Measurements from ENCODE around the gene TNFAIP8. TPM values are rescaled to one million over a fixed set of nuclear protein-coding genes. Genes with fewer than 3 reads are reported as not detected.

The TNFAIP8 gene
- total and polyA plus RNA-seq, 2 experiments from 2014 or later = 18.3 to 37.6 TPM

GRCh38 chr5:119328753-119329602, 26.8 kb upstream of the TNFAIP8 start:
- Histone ChIP-seq H3K4me1 (ENCODE audit: insufficient read depth) (peaks cover 34% of the 10 kb centered on the region), H3K9me3 (ENCODE audit: low read depth) (no peaks in the 10 kb centered on the region), H3K9me2 (replicated peaks; ENCODE audit: insufficient read depth) (no peaks in the 10 kb centered on the region), H3K4me3 (no peak overlapping the region), H4K20me1 (ENCODE audit: insufficient read depth, poor library complexity, severe bottlenecking) (no peaks in the 10 kb centered on the region), H3K36me3 (replicated peaks; ENCODE audit: insufficient read depth, low read depth) (no peaks in the 10 kb centered on the region), H3K27me3 (no peaks in the 10 kb centered on the region), H2AFZ (no peak overlapping the region), H3K79me2 (peaks cover 17% of the 10 kb centered on the region), H3K27ac (peak overlapping the region; percentile 66), H3K4me2 (peak overlapping the region; percentile 10)
- WGBS (ENCODE audit: low lambda C conversion rate, missing lambda C conversion rate) = 62% methylated on average over 10 of the region's 10 CpGs
- peak; percentile 41 for DNase-seq (ENCODE audit: low spot score)
- TF ChIP-seq EZH2phosphoT487 (IDR thresholded peaks at IDR 0.05; ENCODE audit: low read depth, severe bottlenecking, unreplicated experiment) (no peak), EZH2 (IDR thresholded peaks at IDR 0.05; ENCODE audit: borderline replicate concordance) (no peak), CTCF (IDR thresholded peaks at IDR 0.05; ENCODE audit: poor library complexity) (no peak)

- Histone ChIP-seq H3K9me2 (replicated peaks; ENCODE audit: insufficient read depth) (no peaks in the 10 kb centered on the region), H3K27me3 (no peaks in the 10 kb centered on the region), H3K36me3 (replicated peaks; ENCODE audit: insufficient read depth, low read depth) (no peaks in the 10 kb centered on the region), H3K4me3 (no peak overlapping the region), H3K4me2 (peak overlapping the region; percentile 10), H2AFZ (no peak overlapping the region), H3K9me3 (ENCODE audit: low read depth) (no peaks in the 10 kb centered on the region), H3K27ac (peak overlapping the region; percentile 65), H3K79me2 (peaks cover 18% of the 10 kb centered on the region), H4K20me1 (ENCODE audit: insufficient read depth, poor library complexity, severe bottlenecking) (no peaks in the 10 kb centered on the region), H3K4me1 (ENCODE audit: insufficient read depth) (peaks cover 34% of the 10 kb centered on the region)
- WGBS (ENCODE audit: low lambda C conversion rate, missing lambda C conversion rate) = 75% methylated on average over 6 of the region's 6 CpGs
- peak; percentile 31 for DNase-seq (ENCODE audit: low spot score)
- TF ChIP-seq CTCF (IDR thresholded peaks at IDR 0.05; ENCODE audit: poor library complexity) (no peak), EZH2phosphoT487 (IDR thresholded peaks at IDR 0.05; ENCODE audit: low read depth, severe bottlenecking, unreplicated experiment) (no peak), EZH2 (IDR thresholded peaks at IDR 0.05; ENCODE audit: borderline replicate concordance) (no peak)
Observed at GRCh38 chr5:119329666-119330065, 26.2 kb upstream of the TNFAIP8 start.

GRCh38 chr5:119330367-119331183, 25.2 kb upstream of the TNFAIP8 start:
- H3K4me1 ChIP-seq (ENCODE audit: insufficient read depth) = peaks cover 29% of the 10 kb centered on the region
- WGBS (ENCODE audit: low lambda C conversion rate, missing lambda C conversion rate) = 72% methylated on average over 9 of the region's 9 CpGs
- no peak overlapping the region for H3K4me2 ChIP-seq
- no peak for DNase-seq (ENCODE audit: low spot score)
- no peak overlapping the region for H2AFZ ChIP-seq
- no peaks in the 10 kb centered on the region for H3K36me3 ChIP-seq (replicated peaks; ENCODE audit: insufficient read depth, low read depth)
- H4K20me1 ChIP-seq (ENCODE audit: insufficient read depth, poor library complexity, severe bottlenecking) = no peaks in the 10 kb centered on the region
- H3K27ac ChIP-seq = peak overlapping the region; percentile 38
- no peaks in the 10 kb centered on the region for H3K27me3 ChIP-seq
- peaks cover 13% of the 10 kb centered on the region for H3K79me2 ChIP-seq
- no peak for TF ChIP-seq EZH2 (IDR thresholded peaks at IDR 0.05; ENCODE audit: borderline replicate concordance)
- H3K9me3 ChIP-seq (ENCODE audit: low read depth) = no peaks in the 10 kb centered on the region
- H3K9me2 ChIP-seq (replicated peaks; ENCODE audit: insufficient read depth) = no peaks in the 10 kb centered on the region
- H3K4me3 ChIP-seq = no peak overlapping the region
